Transverse colon (tissue), 4 donors: ENCODE results near the gene ZBTB38.

Experiments
- CTCF ChIP-seq, 5 experiments: fragments of 200-600 bp in 3 of 5; fragments of 450-650 bp in 2 of 5; sonication (generic) in 3 of 5; IDR thresholded peaks; 1 replicate in 2 of 5; 2 replicates in 3 of 5; pipeline ENCODE4 v1.5.1; 2016 to 2017; ENCODE audit warnings: antibody characterized with exemption in 5 of 5, inconsistent platforms in 3 of 5, mild to moderate bottlenecking in 2 of 5, moderate library complexity in 1 of 5
- POLR2A ChIP-seq: fragments of 450-650 bp; IDR thresholded peaks from one replicate; pipeline ENCODE4 v1.6.1; 2016; ENCODE audit warnings: antibody characterized with exemption, mild to moderate bottlenecking, moderate library complexity
- POLR2AphosphoS5 ChIP-seq, 3 donors: sonication (generic); formaldehyde crosslinking; IDR thresholded peaks; one replicate each; pipeline ENCODE4 v1.6.1; 2016; ENCODE audit warnings: antibody characterized with exemption in 3 of 3

DNA sequence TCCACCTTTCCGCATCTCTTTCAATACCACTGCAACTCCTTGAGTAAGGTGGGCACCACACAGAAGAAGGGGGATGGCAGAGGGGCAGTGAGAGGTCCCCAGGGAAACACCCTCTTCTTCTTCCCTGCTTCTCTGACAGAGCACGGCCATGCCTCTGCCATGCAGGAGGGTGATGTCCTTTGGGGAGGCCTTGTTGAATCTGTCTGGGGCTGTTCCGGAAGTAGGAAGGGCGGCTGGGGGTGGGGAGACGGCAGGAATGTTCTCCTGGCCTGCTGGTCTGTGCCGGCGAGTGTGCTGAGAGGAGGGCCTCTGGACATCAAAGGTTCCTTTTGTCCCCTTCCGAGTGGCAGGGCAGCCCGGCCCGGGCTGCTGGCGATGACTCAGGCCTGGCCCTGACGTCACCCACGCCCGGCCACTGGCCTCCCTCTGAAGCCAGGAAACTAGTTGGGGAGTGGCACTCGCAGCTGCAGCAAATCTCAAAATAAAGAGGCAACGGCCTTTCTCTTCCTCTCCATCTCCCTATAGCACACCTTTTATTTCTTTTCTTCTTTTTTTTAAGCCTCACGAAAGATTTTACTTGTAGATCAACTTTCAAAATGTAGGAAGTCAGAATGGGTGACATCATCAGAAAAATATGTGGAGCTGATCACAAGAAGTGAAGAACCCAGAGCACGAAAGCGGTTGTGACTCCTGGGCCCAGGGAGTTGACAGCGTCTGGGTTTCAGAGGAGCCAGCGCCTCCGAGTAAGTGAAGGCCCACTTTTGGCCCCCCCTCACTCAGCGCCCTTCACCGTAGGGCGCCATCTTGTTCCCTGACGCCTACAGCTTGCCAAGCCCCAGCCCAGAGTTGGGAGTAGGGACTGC lies at the start of gene ZBTB38:
- peak in 2 of 3 donors; percentile 50 to 88 for TF ChIP-seq POLR2AphosphoS5 (IDR thresholded peaks at IDR 0.05)
- TF ChIP-seq CTCF (IDR thresholded peaks at IDR 0.05) = no peak
- peak; percentile 56 for TF ChIP-seq POLR2A
